ENCODE results near the gene CACNB3. TPM values are rescaled to one million over a fixed set of nuclear protein-coding genes. Genes with fewer than 3 reads are reported as not detected.

Gene CACNB3
- total RNA-seq, 4 donors from 2014 or later, result 10.2 to 47.0 (median 35.6) TPM

DNA sequence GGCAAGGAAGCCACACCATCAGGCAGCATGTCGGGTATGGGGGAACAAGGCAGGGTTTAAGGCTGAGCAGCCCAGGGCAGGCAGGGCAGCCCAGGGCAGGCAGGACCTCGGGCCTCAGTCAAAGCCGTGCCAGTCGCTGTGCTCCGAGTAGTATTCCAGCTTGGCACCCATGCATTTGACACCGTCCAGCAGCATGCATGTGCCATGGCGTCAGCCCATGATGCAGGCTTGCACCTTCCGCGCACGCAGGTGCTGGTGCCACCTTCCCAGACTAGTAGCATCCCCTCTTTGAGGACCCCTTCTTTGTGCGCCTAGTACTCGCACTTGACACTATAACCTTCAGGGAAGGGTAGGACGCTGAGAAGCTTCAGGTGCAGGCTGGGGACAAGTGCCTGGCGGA is 17.8 kb upstream of the CACNB3 start:
- no peak for DNase-seq
- H3K27me3 ChIP-seq, result no peaks in the 10 kb centered on the region
- TF ChIP-seq, protein P1, sequence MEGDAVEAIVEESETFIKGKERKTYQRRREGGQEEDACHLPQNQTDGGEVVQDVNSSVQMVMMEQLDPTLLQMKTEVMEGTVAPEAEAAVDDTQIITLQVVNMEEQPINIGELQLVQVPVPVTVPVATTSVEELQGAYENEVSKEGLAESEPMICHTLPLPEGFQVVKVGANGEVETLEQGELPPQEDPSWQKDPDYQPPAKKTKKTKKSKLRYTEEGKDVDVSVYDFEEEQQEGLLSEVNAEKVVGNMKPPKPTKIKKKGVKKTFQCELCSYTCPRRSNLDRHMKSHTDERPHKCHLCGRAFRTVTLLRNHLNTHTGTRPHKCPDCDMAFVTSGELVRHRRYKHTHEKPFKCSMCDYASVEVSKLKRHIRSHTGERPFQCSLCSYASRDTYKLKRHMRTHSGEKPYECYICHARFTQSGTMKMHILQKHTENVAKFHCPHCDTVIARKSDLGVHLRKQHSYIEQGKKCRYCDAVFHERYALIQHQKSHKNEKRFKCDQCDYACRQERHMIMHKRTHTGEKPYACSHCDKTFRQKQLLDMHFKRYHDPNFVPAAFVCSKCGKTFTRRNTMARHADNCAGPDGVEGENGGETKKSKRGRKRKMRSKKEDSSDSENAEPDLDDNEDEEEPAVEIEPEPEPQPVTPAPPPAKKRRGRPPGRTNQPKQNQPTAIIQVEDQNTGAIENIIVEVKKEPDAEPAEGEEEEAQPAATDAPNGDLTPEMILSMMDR (IDR thresholded peaks at IDR 0.05), result no peak
- TF ChIP-seq POLR2A (IDR thresholded peaks at IDR 0.05), result no peak
- H3K27ac ChIP-seq, result no peak overlapping the region
- H3K4me1 ChIP-seq, result peaks cover 0 to 5% (median 0%) of the 10 kb centered on the region in 4 donors
- no peaks in the 10 kb centered on the region for H3K36me3 ChIP-seq
- no peaks in the 10 kb centered on the region for H3K9me3 ChIP-seq
- no peak overlapping the region for H3K4me3 ChIP-seq

DNA sequence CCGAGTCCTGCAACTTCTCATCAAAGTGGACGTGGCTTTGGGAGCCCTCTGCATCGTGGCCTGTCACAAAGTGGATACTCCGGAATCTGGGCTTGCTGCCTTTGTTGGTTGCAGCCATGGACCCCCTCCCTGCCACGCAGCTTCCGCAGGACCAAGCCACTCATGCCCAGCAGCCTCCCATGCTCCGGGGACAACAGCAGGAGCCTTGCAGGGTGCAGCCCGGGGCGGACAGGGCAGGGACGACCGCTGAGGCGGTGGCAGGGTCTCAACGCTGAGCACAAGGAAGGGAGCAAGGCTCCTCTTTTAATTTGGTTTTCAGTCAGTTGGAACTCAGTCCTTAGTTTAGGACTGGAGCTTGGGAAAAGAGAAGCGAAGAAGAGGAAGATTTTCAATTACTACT is 17.3 kb upstream of the CACNB3 start:
- no peak for DNase-seq
- TF ChIP-seq, protein P1 (IDR thresholded peaks at IDR 0.05), result no peak
- TF ChIP-seq POLR2A (IDR thresholded peaks at IDR 0.05), result no peak
- peaks cover 0 to 3% (median 0%) of the 10 kb centered on the region in 4 donors for H3K4me1 ChIP-seq
- no peaks in the 10 kb centered on the region for H3K9me3 ChIP-seq
- no peak overlapping the region for H3K27ac ChIP-seq
- H3K27me3 ChIP-seq, result no peaks in the 10 kb centered on the region
- no peaks in the 10 kb centered on the region for H3K36me3 ChIP-seq
- H3K4me3 ChIP-seq, result no peak overlapping the region

DNA sequence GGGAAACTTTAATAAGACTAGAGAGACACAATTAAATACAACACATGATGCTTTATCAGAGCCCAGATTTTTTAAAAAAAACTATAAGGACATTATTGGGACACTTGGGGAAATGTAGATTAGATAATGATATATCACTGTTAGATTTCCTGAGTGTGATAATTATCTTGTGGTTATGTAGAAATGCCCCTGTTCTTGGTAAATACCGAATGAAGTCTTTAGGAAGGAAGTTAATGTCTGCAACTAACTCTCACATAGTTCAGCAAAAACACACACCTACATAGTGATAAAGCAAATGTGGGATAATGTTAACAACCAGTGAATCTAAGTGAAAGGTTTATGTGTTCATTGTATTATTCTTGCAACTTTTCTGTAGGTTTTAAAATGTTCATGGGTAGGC is 14.6 kb upstream of the CACNB3 start:
- Histone ChIP-seq H3K9me3 (no peaks in the 10 kb centered on the region), H3K4me3 (no peak overlapping the region)

DNA sequence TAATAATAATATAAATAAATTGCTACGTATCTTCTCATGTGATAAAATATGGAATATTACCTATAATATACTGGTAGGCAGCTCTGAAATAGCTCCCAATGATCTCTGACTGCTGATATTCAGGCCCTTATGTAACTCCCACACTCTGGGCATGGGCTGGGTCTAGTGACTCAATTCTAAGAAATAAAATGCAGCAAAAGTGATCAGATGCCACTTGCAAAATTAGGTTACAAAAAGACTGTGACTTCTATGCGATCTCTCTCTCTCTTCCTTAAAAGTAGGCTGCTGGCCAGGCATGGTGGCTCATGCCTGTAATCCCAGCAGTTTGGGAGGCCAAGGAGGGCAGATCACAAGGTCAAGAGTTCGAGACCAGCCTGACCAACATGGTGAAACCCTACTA is 10.3 kb upstream of the CACNB3 start:
- Histone ChIP-seq H3K27me3 (no peaks in the 10 kb centered on the region), H3K4me3 (no peak overlapping the region), H3K36me3 (no peaks in the 10 kb centered on the region), H3K9me3 (no peaks in the 10 kb centered on the region), H3K4me1 (peaks cover 0 to 11% (median 0%) of the 10 kb centered on the region in 4 donors), H3K27ac (no peak overlapping the region)
- TF ChIP-seq, protein P1 (IDR thresholded peaks at IDR 0.05), result no peak
- TF ChIP-seq POLR2A (IDR thresholded peaks at IDR 0.05), result no peak
- no peak for DNase-seq

More for the DNA sequence above, 14.6 kb upstream of the CACNB3 start:
- Histone ChIP-seq H3K27me3 (no peaks in the 10 kb centered on the region), H3K36me3 (no peaks in the 10 kb centered on the region), H3K27ac (no peak overlapping the region), H3K4me1 (no peaks in the 10 kb centered on the region)
- TF ChIP-seq POLR2A (IDR thresholded peaks at IDR 0.05), result no peak
- TF ChIP-seq, protein P1 (IDR thresholded peaks at IDR 0.05), result no peak
- no peak for DNase-seq

DNA sequence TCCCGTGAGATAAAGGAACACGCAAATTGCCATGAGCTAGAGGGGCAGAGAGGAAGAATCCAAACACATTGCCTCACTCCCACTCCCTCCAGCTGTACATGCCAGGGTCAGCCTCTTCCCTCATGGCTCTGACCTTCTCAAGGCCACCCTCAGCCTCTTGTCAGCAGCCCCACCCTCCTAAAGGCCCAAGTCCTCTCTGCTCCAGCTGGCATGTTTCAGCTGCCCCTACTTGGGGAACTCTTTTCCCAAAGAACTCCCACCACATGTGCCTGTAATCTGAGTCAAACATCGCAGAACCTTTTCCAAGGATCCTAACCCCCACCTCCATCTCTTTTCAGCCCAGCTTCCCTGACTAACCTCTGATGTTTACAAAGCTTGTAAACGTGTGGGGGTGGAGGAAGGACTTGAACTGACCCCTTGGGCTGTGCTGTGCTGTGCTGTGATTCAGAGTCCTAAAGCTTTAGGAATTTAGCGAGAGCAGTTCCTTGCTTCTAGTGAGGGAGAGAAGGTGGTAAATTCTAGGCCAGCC is 7.3 kb upstream of the CACNB3 start:
- TF ChIP-seq, protein P1 (IDR thresholded peaks at IDR 0.05), result no peak
- TF ChIP-seq POLR2A (IDR thresholded peaks at IDR 0.05), result no peak
- H3K9me3 ChIP-seq, result no peaks in the 10 kb centered on the region
- no peak overlapping the region for H3K4me3 ChIP-seq
- H3K4me1 ChIP-seq, result peaks cover 0 to 24% (median 2%) of the 10 kb centered on the region in 4 donors
- H3K27ac ChIP-seq, result peak overlapping the region in 3 of 4 donors; percentile 21 to 63 (median 35)
- H3K36me3 ChIP-seq, result no peaks in the 10 kb centered on the region
- H3K27me3 ChIP-seq, result no peaks in the 10 kb centered on the region
- no peak for DNase-seq
